Measurements from ENCODE around the gene IGSF23.

GRCh38 chr19:44662691-44663385 is 49.5 kb downstream of the IGSF23 start:
- TF ChIP-seq, protein P1, sequence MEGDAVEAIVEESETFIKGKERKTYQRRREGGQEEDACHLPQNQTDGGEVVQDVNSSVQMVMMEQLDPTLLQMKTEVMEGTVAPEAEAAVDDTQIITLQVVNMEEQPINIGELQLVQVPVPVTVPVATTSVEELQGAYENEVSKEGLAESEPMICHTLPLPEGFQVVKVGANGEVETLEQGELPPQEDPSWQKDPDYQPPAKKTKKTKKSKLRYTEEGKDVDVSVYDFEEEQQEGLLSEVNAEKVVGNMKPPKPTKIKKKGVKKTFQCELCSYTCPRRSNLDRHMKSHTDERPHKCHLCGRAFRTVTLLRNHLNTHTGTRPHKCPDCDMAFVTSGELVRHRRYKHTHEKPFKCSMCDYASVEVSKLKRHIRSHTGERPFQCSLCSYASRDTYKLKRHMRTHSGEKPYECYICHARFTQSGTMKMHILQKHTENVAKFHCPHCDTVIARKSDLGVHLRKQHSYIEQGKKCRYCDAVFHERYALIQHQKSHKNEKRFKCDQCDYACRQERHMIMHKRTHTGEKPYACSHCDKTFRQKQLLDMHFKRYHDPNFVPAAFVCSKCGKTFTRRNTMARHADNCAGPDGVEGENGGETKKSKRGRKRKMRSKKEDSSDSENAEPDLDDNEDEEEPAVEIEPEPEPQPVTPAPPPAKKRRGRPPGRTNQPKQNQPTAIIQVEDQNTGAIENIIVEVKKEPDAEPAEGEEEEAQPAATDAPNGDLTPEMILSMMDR (IDR thresholded peaks at IDR 0.05), result no peak
- TF ChIP-seq POLR2A (IDR thresholded peaks at IDR 0.05), result no peak
